UCSD-AML1 (cell line): ENCODE results near the gene PEX3.
"Not testable (repeated sequence)": the region's sequence is repeated elsewhere in the genome, so short reads cannot be mapped to it uniquely, and the experiment has no call there.

Experiments
- DNase-seq: peaks from one replicate; lab custom pipeline; 2025; ENCODE audit not compliant: unreplicated experiment; lab: John Stamatoyannopoulos, UW

PEX3 gene

GRCh38 chr6:143506199-143506598 lies 55.6 kb downstream of the PEX3 start:
- DNase-seq: no peak

DNA sequence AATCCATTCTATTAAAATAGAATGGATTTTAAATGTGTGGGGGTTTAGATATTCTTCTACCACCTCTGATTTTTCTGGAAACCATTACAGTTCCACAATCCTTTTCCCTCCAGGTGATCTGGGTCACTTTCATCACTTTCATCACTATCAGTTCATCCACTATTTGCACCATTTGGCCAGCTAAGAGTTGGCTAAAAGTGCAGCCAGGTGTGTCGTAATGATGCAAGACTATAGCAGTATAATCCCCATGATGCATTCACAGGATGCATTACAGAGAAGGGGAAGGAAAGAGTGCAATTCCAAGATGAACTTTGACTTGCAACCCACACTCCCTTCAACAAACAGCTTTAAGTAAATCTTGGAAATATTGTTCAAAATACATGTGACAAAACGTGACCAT lies 56.0 kb downstream of the PEX3 start:
- DNase-seq: no peak

GRCh38 chr6:143507358-143508145 lies 56.9 kb downstream of the PEX3 start:
- no peak for DNase-seq

DNA sequence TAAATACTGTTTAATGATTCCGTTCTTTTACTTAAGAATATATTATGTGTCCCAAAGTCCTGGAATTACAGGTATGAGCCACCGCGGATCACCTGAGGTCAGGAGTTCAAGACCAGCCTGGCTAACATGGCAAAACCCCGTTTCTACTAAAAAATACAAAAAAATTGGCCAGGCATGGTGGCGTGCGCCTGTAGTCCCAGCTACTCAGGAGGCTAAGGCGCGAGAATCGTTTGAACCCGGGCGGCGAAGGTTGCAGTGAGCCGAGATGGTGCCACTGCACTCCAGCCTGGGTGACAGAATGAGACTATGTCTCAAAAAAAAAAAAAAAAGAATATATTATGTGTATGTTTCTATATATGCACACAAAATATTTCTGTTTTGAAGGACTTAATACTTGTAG lies 59.7 kb downstream of the PEX3 start:
- DNase-seq: not testable (repeated sequence)

- DNase-seq: peak; percentile 58
These were observed 60.6 kb downstream of the PEX3 start, which contains the start of gene FUCA2 for GRCh38 chr6:143510991-143511891. FUCA2 (minus strand) TSS chr6:143511720; CDS start chr6:143511634, 86 bp downstream.

- DNase-seq: peak; percentile 37
These were observed 62.8 kb downstream of the PEX3 start for GRCh38 chr6:143513410-143513809.

- no peak for DNase-seq
These were observed 64.6 kb downstream of the PEX3 start for GRCh38 chr6:143515061-143515760.

DNA sequence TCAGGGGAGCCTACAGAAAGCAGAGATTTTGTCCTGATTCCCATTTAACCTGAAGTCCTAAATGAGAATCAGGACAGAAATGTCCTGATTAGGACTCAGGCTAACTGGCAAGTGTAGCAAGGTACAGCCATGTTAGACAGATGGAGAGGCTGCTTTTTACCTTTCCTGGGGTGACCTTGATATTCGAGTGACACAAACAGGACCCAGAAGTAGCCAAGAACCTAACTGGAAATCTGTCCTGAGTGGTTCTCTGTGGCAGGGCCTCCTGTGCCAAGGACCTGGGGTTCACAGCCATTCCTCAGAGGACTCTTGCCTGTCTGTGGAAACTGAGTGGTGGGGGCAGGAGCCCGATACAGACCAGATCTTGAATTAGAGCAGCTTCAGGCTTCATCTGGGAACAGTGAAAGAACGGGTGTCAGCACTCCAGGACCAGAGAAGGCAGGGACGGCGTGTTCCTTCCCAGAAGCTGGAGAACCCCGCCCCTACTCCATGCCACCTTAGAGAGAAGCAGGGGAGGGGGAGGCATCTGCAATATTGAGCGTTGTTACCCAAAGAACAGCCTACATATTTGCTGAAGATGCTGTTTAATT lies 65.3 kb downstream of the PEX3 start:
- DNase-seq: no peak

GRCh38 chr6:143516690-143517446 lies 66.3 kb downstream of the PEX3 start:
- DNase-seq: no peak

GRCh38 chr6:143517447-143517773 lies 66.8 kb downstream of the PEX3 start:
- DNase-seq: no peak

GRCh38 chr6:143522039-143522600 lies 71.5 kb downstream of the PEX3 start:
- no peak for DNase-seq

DNA sequence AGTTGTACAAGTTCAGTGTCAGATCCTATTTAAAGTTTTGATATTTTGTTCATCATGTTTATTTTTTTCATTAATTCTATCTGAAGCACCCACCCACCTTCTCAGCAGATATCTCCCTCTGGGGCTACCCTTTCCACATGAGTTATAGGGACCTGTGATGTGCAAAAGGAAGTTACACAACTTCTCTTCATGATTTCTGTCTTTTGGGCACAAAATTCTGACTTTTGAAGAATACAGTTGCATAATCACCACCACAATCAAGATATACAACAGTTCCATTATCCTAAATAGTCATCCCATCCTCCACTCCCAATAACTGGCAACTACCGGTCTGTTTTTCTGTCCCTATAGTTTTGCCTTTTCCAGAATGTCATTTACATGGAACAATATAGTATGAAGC lies 74.8 kb downstream of the PEX3 start:
- DNase-seq: no peak

DNA sequence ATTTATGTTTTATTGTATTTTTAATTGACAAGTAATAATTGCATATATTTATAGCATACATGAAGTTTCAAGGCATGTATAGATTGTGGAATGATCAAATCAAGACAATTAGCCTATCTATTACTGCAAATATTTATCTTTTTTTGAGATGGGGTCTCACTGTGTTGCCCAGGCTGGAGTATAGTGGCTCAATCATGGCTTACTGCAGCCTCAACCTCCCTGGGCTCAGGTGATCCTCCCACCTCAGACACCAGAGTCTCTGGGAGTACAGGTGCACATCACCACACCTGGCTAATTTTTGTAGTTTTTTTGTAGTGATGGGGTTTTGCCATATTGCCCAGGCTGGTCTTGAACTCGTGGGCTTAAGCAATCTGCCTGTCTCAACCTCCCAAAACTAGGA lies 77.1 kb downstream of the PEX3 start:
- no peak for DNase-seq

DNA sequence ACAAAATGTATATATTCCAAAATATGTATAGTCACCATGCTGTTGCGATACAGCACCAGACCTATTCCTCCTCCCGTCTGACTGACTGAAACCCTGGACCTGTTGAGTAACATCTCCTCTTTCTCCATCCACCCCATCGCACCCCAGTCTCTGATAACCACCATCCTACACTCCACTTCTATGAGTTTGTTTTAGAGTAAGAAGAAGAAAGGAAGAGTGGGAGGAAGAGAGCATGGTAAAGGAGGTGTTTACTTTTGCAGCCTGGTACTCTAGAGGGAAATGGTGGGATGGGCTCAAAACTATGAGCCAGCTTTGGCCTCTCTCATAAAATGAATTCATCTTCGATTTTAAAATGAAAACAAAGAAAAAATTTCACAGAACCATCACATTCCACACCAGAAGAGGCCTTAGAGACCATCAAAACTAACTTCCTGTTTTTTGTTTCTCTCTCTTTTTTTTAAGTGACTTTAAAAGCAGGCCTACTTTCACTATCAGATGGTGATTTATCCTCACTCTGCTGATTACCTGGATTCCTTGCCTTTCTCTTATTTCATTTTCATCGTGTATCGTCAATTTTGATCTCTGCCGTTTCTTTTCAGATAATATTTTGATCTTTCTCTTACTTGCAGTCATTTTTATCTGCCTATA lies 77.7 kb downstream of the PEX3 start:
- DNase-seq: no peak

- no peak for DNase-seq
These were observed 78.5 kb downstream of the PEX3 start for GRCh38 chr6:143529095-143529494.

DNA sequence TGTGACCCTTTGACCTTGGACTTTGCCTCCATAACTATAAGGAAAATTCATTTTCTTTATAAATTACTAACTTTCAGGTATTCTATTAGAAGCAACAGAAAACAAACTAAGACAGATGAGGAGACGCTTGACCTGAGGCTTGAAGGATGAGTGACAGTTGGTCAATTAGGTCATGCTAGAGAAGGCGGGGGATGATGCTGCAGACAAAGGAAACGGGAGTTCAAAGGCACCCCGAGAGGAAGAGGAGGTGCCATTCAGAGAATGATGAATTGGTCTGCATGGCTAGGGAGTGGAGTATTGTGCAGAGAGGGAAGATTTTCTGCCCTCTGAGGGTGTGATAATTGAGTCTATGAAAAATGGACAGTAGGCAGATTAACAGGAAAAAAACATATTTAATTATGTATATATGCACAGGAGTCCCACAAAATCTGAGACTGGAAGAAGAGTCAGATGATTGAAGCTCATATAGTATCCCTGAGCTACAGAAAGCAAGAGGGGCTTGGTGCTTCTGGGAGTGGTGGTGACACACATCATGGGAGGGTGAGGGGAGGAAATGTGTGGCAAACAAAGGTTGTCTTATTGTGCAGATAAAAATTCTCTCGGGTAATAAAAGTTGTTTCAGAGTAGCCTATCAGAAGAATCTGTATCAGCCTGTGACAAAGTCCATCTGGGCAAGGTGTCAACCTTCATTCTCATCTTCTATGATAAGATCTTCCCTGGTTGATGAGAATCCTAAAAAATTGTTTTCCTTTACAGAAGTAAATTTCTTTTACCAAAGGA lies 81.3 kb downstream of the PEX3 start:
- DNase-seq: no peak

DNA sequence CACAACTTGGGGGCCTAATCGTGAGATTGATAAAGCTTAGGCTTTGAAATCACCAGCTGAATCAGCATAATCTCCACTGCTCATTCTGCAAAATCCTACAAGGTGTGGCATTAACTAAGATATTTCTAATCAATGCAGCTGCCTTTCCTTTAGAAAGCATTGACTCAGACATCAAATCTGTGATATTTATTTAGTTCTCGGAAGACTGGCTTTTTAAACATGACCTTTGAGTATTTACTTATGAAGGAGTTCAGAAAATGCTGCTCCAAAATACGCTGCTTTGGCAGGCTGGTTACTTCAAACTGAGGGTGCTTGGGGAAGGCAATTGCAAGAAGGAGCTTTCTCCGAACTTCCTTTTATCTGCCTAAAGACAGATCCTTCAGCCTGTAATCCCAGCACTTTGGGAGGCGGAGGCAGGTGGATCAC lies 84.6 kb downstream of the PEX3 start:
- no peak for DNase-seq

DNA sequence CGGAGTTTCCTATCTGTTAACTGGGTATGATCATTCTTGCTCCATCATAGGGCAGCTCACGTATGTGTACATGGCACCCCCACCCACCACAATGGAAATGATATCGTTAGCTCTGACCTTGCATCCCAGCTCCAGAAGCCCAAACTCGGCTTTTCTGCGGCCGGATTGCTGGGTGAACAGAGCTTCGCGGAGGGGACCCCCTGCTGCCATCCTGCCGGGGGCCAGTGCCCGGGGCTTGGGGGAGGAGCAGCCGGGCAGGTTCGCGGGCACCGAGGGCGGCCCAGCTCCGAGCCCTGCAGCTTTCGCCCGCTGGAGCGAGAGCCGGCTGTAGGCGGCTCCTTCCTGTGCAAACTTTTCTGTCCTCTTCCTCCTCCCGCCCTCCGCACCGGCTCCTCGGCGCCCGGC lies 85.9 kb downstream of the PEX3 start:
- DNase-seq: peak; percentile 55
